NCI-H2107 (cell line): ENCODE data around the gene ART1.

Experiments
- DNase-seq: peaks from one replicate; lab custom pipeline; 2025; lab: John Stamatoyannopoulos, UW

ART1 gene

GRCh38 chr11:3666023-3666530 is 21.1 kb downstream of the ART1 start:
- no peak for DNase-seq

- DNase-seq: no peak
Measured at GRCh38 chr11:3667149-3668035, 22.5 kb downstream of the ART1 start.

- DNase-seq: no peak
Measured at GRCh38 chr11:3669128-3669527, 24.2 kb downstream of the ART1 start.

GRCh38 chr11:3669742-3670183 is 24.8 kb downstream of the ART1 start:
- no peak for DNase-seq

- no peak for DNase-seq
Measured at GRCh38 chr11:3671334-3672254, 26.7 kb downstream of the ART1 start, which contains the start of gene CHRNA10. TSS of gene CHRNA10 (minus strand) at chr11:3671384. CDS start at chr11:3671312, 72 bp downstream.

- DNase-seq: no peak
Measured at GRCh38 chr11:3674189-3674588, 29.3 kb downstream of the ART1 start.

- no peak for DNase-seq
Measured at GRCh38 chr11:3675971-3676370, 31.0 kb downstream of the ART1 start.

- no peak for DNase-seq
Measured at GRCh38 chr11:3679077-3679476, 34.1 kb downstream of the ART1 start.

- no peak for DNase-seq
Measured at GRCh38 chr11:3683039-3683438, 38.1 kb downstream of the ART1 start.

GRCh38 chr11:3684129-3684818 is 39.3 kb downstream of the ART1 start:
- no peak for DNase-seq

- DNase-seq: no peak
Measured at GRCh38 chr11:3684819-3685172, 39.9 kb downstream of the ART1 start.

GRCh38 chr11:3685923-3686322 is 41.0 kb downstream of the ART1 start:
- no peak for DNase-seq

- DNase-seq: no peak
Measured at GRCh38 chr11:3686751-3687150, 41.8 kb downstream of the ART1 start.

- DNase-seq: no peak
Measured at GRCh38 chr11:3700410-3700809, 55.5 kb downstream of the ART1 start.

GRCh38 chr11:3700910-3701309 is 56.0 kb downstream of the ART1 start:
- DNase-seq: no peak

GRCh38 chr11:3703383-3703782 is 58.5 kb downstream of the ART1 start:
- DNase-seq: no peak

GRCh38 chr11:3707176-3707575 is 62.2 kb downstream of the ART1 start:
- DNase-seq: no peak

GRCh38 chr11:3709977-3710376 is 65.0 kb downstream of the ART1 start:
- DNase-seq: peak; percentile 66

GRCh38 chr11:3710485-3711259 is 65.7 kb downstream of the ART1 start:
- no peak for DNase-seq

- DNase-seq: no peak
Measured at GRCh38 chr11:3712274-3712673, 67.3 kb downstream of the ART1 start.
